NCI-H748 treated with DMSO at 0.1 percent for 48 hours (cell line): ENCODE measurements around the gene COG8.
"Not testable (repeated sequence)": the region's sequence is repeated elsewhere in the genome, so short reads cannot be mapped to it uniquely, and the experiment has no call there.

Experiments used
- DNase-seq: peaks from one replicate; lab custom pipeline; 2025; lab: John Stamatoyannopoulos, UW

The COG8 gene

GRCh38 chr16:69318911-69319289 lies 20.5 kb downstream of the COG8 start:
- DNase-seq, result no peak

GRCh38 chr16:69318177-69318910 lies 21.0 kb downstream of the COG8 start:
- no peak for DNase-seq

GRCh38 chr16:69316595-69317034 lies 22.7 kb downstream of the COG8 start:
- DNase-seq, result no peak

GRCh38 chr16:69315486-69316311 lies 23.7 kb downstream of the COG8 start:
- no peak for DNase-seq

- no peak for DNase-seq
Measured at GRCh38 chr16:69314534-69314933, 24.8 kb downstream of the COG8 start.

- DNase-seq, result no peak
Measured at GRCh38 chr16:69313469-69313868, 25.9 kb downstream of the COG8 start.

- DNase-seq, result no peak
Measured at GRCh38 chr16:69311533-69312387, 27.6 kb downstream of the COG8 start.

- peak; percentile 80 for DNase-seq
Measured at GRCh38 chr16:69310653-69311532, 28.5 kb downstream of the COG8 start, which contains the start of gene VPS4A. Gene VPS4A, plus strand, starts transcription at chr16:69311350. Its CDS starts 162 bp downstream, at chr16:69311512.

- no peak for DNase-seq
Measured at GRCh38 chr16:69309316-69309715, 30.0 kb downstream of the COG8 start.

- no peak for DNase-seq
Measured at GRCh38 chr16:69307856-69308255, 31.5 kb downstream of the COG8 start.

- no peak for DNase-seq
Measured at GRCh38 chr16:69307091-69307490, 32.3 kb downstream of the COG8 start.

GRCh38 chr16:69306031-69306430 lies 33.3 kb downstream of the COG8 start:
- DNase-seq, result no peak

- no peak for DNase-seq
Measured at GRCh38 chr16:69302301-69302700, 37.1 kb downstream of the COG8 start.

- DNase-seq, result no peak
Measured at GRCh38 chr16:69301861-69302260, 37.5 kb downstream of the COG8 start.

- no peak for DNase-seq
Measured at GRCh38 chr16:69301187-69301586, 38.2 kb downstream of the COG8 start.

GRCh38 chr16:69298261-69298660 lies 41.1 kb downstream of the COG8 start:
- DNase-seq, result no peak

GRCh38 chr16:69296771-69297170 lies 42.6 kb downstream of the COG8 start:
- not testable (repeated sequence) for DNase-seq

- DNase-seq, result no peak
Measured at GRCh38 chr16:69294051-69294450, 45.3 kb downstream of the COG8 start.

- DNase-seq, result no peak
Measured at GRCh38 chr16:69293401-69293800, 46.0 kb downstream of the COG8 start.

GRCh38 chr16:69291657-69292056 lies 47.7 kb downstream of the COG8 start:
- not testable (repeated sequence) for DNase-seq
